ENCODE results near the gene CTNS. TPM values are rescaled to one million over a fixed set of nuclear protein-coding genes. Genes with fewer than 3 reads are reported as not detected.

The CTNS gene
- total and polyA plus RNA-seq, 4 donors, result 7.7 to 24.9 (median 19.2) TPM

DNA sequence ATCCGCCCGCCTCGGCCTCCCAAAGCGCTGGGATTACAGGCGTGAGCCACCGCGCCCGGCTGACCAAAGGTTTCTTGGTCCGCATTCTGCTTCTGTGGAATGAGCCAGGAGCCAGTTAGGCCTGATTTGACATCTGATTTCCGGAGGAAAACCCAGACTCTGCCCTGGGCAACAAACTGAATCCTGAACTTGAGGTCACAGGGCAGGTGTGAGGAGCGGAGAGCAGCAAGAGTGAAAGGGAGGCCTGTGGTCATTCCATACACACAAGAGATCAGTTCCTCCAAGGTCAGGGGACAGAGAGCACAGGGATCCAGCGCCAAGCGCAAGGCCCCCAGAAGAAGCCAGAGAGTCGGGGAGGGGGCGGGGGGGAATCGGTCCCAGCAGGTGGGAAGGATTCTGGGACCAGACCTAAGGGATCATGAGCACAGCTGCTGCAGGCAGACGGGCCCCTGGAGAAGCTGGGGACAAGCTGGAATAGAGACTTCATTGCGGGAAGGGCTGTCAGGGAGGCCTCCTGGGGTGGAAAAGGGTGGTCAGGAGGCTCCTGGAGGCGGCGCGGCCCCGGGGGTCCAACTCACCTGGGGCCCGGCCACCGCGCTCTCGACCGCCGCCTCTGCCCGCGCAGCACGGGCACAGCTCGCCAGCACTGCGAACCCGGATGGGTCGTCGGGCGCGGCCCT is 946 bp upstream of the CTNS start:
- Histone ChIP-seq H3K9ac (ENCODE audit: insufficient read depth in 1 of 2, low read length in 2 of 2) (peak overlapping the region; percentile 37 to 76), H3K9me3 (ENCODE audit: control insufficient read depth in 4 of 4, insufficient read depth in 3 of 4, low read length in 3 of 4) (no peaks in the 10 kb centered on the region), H3K27me3 (ENCODE audit: control insufficient read depth in 3 of 3, insufficient read depth in 3 of 3, low read length in 2 of 3) (no peaks in the 10 kb centered on the region), H3K4me1 (ENCODE audit: control insufficient read depth in 5 of 5, insufficient read depth in 5 of 5, low read length in 5 of 5) (peaks cover 0 to 13% (median 0%) of the 10 kb centered on the region in 5 donors), H3K27ac (ENCODE audit: low read depth in 1 of 2, low read length in 1 of 2) (peak overlapping the region; percentile 77 to 81), H3K4me3 (peak overlapping the region; percentile 95), H3K36me3 (ENCODE audit: control insufficient read depth in 4 of 4, insufficient read depth in 4 of 4, low read length in 4 of 4) (peaks cover 0 to 9% (median 5%) of the 10 kb centered on the region in 4 donors)
- WGBS, 2 donors, result 21 to 37% methylated on average over 22 to 38 of the region's 38 CpGs
- TF ChIP-seq, protein P1, sequence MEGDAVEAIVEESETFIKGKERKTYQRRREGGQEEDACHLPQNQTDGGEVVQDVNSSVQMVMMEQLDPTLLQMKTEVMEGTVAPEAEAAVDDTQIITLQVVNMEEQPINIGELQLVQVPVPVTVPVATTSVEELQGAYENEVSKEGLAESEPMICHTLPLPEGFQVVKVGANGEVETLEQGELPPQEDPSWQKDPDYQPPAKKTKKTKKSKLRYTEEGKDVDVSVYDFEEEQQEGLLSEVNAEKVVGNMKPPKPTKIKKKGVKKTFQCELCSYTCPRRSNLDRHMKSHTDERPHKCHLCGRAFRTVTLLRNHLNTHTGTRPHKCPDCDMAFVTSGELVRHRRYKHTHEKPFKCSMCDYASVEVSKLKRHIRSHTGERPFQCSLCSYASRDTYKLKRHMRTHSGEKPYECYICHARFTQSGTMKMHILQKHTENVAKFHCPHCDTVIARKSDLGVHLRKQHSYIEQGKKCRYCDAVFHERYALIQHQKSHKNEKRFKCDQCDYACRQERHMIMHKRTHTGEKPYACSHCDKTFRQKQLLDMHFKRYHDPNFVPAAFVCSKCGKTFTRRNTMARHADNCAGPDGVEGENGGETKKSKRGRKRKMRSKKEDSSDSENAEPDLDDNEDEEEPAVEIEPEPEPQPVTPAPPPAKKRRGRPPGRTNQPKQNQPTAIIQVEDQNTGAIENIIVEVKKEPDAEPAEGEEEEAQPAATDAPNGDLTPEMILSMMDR (IDR thresholded peaks at IDR 0.05; ENCODE audit: control extremely low read depth, extremely low read depth), result no peak
- DNase-seq (peak in 1 of 3 donors; percentile 15), ATAC-seq (ENCODE audit: insufficient read depth, low FRiP score) (no peak)

DNA sequence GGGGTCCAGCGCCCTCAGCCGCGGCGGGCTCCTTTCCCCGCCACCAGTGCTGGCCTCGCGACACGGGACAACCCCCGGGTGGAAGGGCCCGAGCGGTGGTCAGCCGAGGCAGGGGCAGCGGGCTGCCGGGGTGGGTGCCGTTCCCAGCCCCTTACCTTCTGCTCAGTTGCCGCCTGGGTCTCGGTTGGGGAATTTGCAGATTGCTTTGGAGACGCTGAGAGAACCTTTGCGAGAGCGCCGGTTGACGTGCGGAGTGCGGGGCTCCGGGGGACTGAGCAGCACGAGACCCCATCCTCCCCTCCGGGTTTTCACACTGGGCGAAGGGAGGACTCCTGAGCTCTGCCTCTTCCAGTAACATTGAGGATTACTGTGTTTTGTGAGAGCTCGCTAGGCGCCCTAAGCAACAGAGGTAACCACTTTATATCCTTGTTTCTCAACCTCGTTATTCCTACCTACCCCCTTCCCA is 381 bp downstream of the CTNS start:
- H3K27ac ChIP-seq (ENCODE audit: low read depth in 1 of 2, low read length in 1 of 2), result peak overlapping the region; percentile 98 to 100
- H3K4me3 ChIP-seq, result peak overlapping the region; percentile 78
- peaks cover 0 to 12% (median 5%) of the 10 kb centered on the region in 4 donors for H3K36me3 ChIP-seq (ENCODE audit: control insufficient read depth in 4 of 4, insufficient read depth in 4 of 4, low read length in 4 of 4)
- WGBS, 2 donors, result 1 to 2% methylated on average over 26 to 31 of the region's 31 CpGs
- DNase-seq, result peak in 1 of 3 donors; percentile 8
- H3K9me3 ChIP-seq (ENCODE audit: control insufficient read depth in 4 of 4, insufficient read depth in 3 of 4, low read length in 3 of 4), result no peaks in the 10 kb centered on the region
- ATAC-seq (ENCODE audit: insufficient read depth, low FRiP score), result peak; percentile 2
- H3K4me1 ChIP-seq (ENCODE audit: control insufficient read depth in 5 of 5, insufficient read depth in 5 of 5, low read length in 5 of 5), result peaks cover 0 to 17% (median 0%) of the 10 kb centered on the region in 5 donors
- no peaks in the 10 kb centered on the region for H3K27me3 ChIP-seq (ENCODE audit: control insufficient read depth in 3 of 3, insufficient read depth in 3 of 3, low read length in 2 of 3)
- no peak overlapping the region for H3K9ac ChIP-seq (ENCODE audit: insufficient read depth in 1 of 2, low read length in 2 of 2)
- TF ChIP-seq, protein P1 (IDR thresholded peaks at IDR 0.05; ENCODE audit: control extremely low read depth, extremely low read depth), result no peak

DNA sequence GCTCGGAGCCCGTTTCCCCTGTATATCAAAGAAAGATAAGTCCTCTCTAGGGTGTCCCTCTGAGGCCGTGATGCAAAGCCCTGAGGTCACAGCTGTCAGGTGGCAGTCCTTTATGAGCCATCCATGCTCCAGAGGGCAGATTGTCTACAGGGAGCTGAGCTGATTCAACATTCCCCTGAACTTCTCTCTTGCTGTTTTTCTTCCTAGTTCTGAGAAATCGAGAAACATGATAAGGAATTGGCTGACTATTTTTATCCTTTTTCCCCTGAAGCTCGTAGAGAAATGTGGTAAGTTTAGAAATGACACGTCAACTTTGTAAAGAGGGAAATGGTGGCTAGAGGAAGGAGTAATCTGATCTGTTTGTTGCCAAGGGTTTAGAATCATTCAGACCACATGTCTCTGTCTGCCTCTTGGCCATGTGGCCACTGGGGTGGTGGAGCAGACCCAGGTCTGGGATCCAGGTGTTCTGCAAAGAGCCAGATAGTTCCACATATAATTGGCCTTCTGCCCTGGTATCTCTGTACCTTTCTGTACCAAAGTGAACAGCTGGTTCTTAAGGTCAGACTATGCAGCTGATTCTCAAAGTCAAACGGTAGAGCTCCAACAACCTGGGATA is 3.5 kb downstream of the CTNS start:
- ATAC-seq (ENCODE audit: insufficient read depth, low FRiP score) (no peak), DNase-seq (no peak)
- no peak overlapping the region for H3K4me3 ChIP-seq
- H3K36me3 ChIP-seq (ENCODE audit: control insufficient read depth in 4 of 4, insufficient read depth in 4 of 4, low read length in 4 of 4), result peaks cover 0 to 15% (median 3%) of the 10 kb centered on the region in 4 donors
- peaks cover 0 to 12% (median 0%) of the 10 kb centered on the region in 5 donors for H3K4me1 ChIP-seq (ENCODE audit: control insufficient read depth in 5 of 5, insufficient read depth in 5 of 5, low read length in 5 of 5)
- WGBS, 2 donors, result 33 to 65% methylated on average over 7 of the region's 7 CpGs
- no peaks in the 10 kb centered on the region for H3K9me3 ChIP-seq (ENCODE audit: control insufficient read depth in 4 of 4, insufficient read depth in 3 of 4, low read length in 3 of 4)
- no peak overlapping the region for H3K9ac ChIP-seq (ENCODE audit: insufficient read depth in 1 of 2, low read length in 2 of 2)
- no peaks in the 10 kb centered on the region for H3K27me3 ChIP-seq (ENCODE audit: control insufficient read depth in 3 of 3, insufficient read depth in 3 of 3, low read length in 2 of 3)
- TF ChIP-seq, protein P1 (IDR thresholded peaks at IDR 0.05; ENCODE audit: control extremely low read depth, extremely low read depth), result no peak
- H3K27ac ChIP-seq (ENCODE audit: low read depth in 1 of 2, low read length in 1 of 2), result peak overlapping the region in 1 of 2 donors; percentile 35

Measured in lung (tissue), 12 donors.